Erythroblast (primary cell): ENCODE results near the gene MUC3A.

Source experiments
- GATA1 ChIP-seq: IDR thresholded peaks from 2 replicates; pipeline ENCODE4 v1.6.1; 2011; ENCODE audit warnings: low read depth, mild to moderate bottlenecking, control low read depth, low read length, moderate library complexity
- POLR2A ChIP-seq: IDR thresholded peaks from 2 replicates; pipeline ENCODE4 v1.6.1; 2011; ENCODE audit warnings: mild to moderate bottlenecking, low read length

DNA sequence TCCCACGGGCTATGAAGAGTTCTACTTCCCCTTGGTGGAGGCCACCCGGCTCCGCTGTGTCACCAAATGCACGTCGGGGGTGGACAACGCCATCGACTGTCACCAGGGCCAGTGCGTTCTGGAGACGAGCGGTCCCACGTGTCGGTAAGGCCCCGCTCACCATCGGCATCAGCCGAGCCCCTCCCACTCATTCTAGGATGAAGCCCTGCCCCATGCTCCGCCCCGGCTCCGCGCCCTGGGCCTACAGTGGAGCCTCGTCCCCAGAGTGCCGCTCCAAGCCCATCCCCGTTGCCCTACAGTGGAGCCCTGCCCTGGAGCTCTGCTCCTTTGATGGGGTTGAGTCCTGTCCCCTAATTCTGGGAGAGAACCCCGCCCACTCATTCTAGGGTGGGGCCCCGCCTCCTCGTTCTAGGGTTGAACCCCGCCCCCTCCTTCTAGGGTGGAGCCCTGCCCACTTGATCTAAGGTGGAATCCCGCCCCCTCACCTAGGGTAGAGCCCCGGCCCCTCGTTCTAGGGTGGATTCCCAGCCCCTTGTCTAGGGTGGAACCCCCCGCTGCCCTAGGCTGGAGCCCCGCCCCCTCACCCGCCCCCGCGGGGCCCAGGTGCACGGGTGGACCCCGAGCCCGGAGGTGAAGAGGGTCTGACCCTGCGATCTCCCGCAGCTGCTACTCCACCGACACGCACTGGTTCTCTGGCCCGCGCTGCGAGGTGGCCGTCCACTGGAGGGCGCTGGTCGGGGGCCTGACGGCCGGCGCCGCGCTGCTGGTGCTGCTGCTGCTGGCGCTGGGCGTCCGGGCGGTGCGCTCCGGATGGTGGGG lies 16.6 kb downstream of the MUC3A start:
- TF ChIP-seq POLR2A (no peak), GATA1 (no peak)
